ENCODE measurements around the gene PTS.

The PTS gene

DNA sequence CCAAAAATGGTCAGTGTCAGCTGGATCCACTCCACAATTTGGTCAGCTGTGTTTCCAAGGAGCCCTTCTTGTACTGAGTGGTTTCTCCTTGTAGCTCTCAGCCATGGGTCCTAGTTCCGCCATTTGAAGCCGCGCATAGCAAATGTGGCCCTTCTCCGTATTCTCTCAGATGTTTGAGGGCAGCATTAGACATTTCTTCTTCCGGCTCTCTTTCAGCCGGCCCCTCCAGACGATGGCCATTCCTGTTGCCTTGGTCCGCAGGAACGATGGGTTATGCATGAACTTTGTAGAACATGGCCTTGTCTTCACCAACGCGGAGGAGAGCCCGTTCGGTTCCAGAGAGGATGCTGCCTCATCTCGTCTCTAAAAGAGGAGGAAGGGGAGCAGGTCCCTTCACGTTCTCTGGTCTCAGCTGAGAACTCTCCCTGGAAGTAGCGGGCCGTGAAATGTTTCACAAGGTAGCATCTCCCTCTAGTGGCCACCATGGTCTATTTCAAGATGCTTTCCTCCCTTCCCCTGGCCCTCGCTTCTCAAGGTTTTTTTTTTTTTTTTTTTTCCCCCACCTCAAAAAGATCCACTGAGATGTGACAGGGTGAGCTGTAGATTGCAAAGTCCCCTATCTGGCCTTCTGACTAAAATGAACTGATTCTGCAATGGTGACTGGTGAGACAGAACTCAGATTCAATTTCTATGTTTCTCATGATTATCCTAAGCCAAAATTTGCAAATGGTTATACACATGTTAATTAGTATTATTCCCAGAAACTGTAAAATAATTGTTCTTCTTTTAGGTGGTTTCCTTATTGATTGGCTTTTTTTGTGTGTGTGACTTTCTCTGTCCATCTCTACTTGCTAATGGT, 54.3 kb downstream of the PTS start:
- peak overlapping the region; percentile 62 for H3K4me3 ChIP-seq (ENCODE audit: low read length)
- peak; percentile 80 for DNase-seq (ENCODE audit: low read depth)
- TF ChIP-seq, protein P1, sequence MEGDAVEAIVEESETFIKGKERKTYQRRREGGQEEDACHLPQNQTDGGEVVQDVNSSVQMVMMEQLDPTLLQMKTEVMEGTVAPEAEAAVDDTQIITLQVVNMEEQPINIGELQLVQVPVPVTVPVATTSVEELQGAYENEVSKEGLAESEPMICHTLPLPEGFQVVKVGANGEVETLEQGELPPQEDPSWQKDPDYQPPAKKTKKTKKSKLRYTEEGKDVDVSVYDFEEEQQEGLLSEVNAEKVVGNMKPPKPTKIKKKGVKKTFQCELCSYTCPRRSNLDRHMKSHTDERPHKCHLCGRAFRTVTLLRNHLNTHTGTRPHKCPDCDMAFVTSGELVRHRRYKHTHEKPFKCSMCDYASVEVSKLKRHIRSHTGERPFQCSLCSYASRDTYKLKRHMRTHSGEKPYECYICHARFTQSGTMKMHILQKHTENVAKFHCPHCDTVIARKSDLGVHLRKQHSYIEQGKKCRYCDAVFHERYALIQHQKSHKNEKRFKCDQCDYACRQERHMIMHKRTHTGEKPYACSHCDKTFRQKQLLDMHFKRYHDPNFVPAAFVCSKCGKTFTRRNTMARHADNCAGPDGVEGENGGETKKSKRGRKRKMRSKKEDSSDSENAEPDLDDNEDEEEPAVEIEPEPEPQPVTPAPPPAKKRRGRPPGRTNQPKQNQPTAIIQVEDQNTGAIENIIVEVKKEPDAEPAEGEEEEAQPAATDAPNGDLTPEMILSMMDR (conservative IDR thresholded peaks at IDR 0.05; ENCODE audit: low read length), result peak; percentile 87

DNA sequence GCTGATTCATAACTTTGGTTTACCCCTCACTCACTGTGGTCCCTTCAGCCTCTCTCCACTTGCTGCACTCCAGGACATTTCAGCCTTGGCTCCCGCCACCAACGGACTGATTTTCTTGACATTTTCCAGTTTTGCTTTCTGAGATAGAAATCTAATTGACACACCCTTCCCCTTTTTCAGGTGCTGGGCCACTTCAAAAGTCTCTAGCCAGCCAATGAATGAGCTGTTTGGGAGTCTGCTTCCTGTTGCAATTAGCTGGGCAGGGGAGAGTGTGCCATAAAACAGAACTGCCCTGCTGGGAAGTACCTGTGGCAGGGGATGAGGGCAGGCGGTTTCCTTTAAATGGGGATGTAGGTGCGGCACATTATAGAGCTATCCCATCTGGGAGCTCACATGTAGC, 55.5 kb downstream of the PTS start:
- DNase-seq (ENCODE audit: low read depth), result no peak
- TF ChIP-seq, protein P1 (conservative IDR thresholded peaks at IDR 0.05; ENCODE audit: low read length), result no peak
- no peak overlapping the region for H3K4me3 ChIP-seq (ENCODE audit: low read length)
